Adrenal gland (tissue), 12 donors: ENCODE data around the gene LRRC15. TPM values are rescaled to one million over a fixed set of nuclear protein-coding genes. Genes with fewer than 3 reads are reported as not detected.
A peak's percentile ranks its signal among the peaks of the same experiment; 100 is the strongest.

Experiments
- DNase-seq, 7 donors: peaks; one replicate each; pipeline ENCODE4 v3.0.0-alpha.2; 2019 to 2020
- H3K27ac ChIP-seq, 5 donors: fragments of 200-600 bp; sonication (generic) in 4 of 5; 1 replicate in 3 of 5; 2 replicates in 2 of 5; pipeline versions ENCODE4 v1.5.1 to v1.8.0; 2016 to 2020; ENCODE audit warnings: mild to moderate bottlenecking in 1 of 5
- H3K27me3 ChIP-seq: fragments of 200-600 bp; 2 replicates; pipeline ENCODE4 v1.8.0; 2021
- H3K36me3 ChIP-seq, 2 donors: fragments of 200-600 bp; replicated peaks in 1 of 2; 1 replicate in 1 of 2; 2 replicates in 1 of 2; pipeline versions ENCODE4 v1.5.1 to v1.8.0; 2018 to 2022
- H3K4me1 ChIP-seq, 2 donors: fragments of 200-600 bp; replicated peaks in 1 of 2; 1 replicate in 1 of 2; 2 replicates in 1 of 2; pipeline versions ENCODE4 v1.5.1 to v1.8.0; 2018 to 2021
- H3K4me3 ChIP-seq, 4 donors: fragments of 200-600 bp; sonication (generic) in 3 of 4; one replicate each; pipeline ENCODE4 v1.5.1; 2016 to 2018
- H3K9me3 ChIP-seq, 3 donors: fragments of 200-600 bp; sonication (generic) in 1 of 3; replicated peaks in 1 of 3; 1 replicate in 2 of 3; 2 replicates in 1 of 3; pipeline versions ENCODE4 v1.5.1 to v1.8.0; 2016 to 2021
- POLR2A ChIP-seq, 2 donors: fragments of 450-650 bp; IDR thresholded peaks; one replicate each; pipeline ENCODE4 v1.6.1; 2017; ENCODE audit warnings: antibody characterized with exemption in 2 of 2, mild to moderate bottlenecking in 2 of 2, moderate library complexity in 1 of 2
- WGBS, 4 donors: extraction: QIAGEN DNeasy Blood & Tissue Kit in 2 of 4; methylation state at CpG; one replicate each; pipeline versions ENCODE4 v1.1.5 to v1.1.7; 2013 to 2017; 5-methylcytosine and 5-hydroxymethylcytosine counted together
- intact Hi-C, 2 donors: fragments of 100-400 bp; cut with DNase I; formaldehyde crosslinking; loops; one replicate each; pipeline versions ENCODE4 v1.14.1 to v1.15.0; 2022 to 2023
- polyA plus RNA-seq, 3 donors: library from polyadenylated mRNA; stranded (reverse); fragments of 200-250 nt in 2 of 3; fragments of 350-450 nt in 1 of 3; fragmentation: Illumina TruSeq in 1 of 3; extraction: RNeasy Lipid Tissue Mini Kit (QIAGEN cat#74804) in 1 of 3; gene quantifications; one replicate each; pipeline ENCODE4 v1.2.3, GENCODE V29; 2013 to 2014
- total RNA-seq, 9 donors: library from RNA; depleted of rRNA in 4 of 9; stranded (reverse); fragments of >200 nt in 4 of 9; fragments of 120-200 nt in 1 of 9; fragmentation: NEBNext Ultra II Directional in 1 of 9; extraction: Animal tissue kit (Norgen Biotek cat#: 25700) in 1 of 9; gene quantifications; one replicate each; pipeline versions ENCODE4 v1.1.0 to v1.2.4, GENCODE V29; 2013 to 2023
- TF ChIP-seq, protein P1 (sequence below), 6 experiments: fragments of 450-650 bp in 4 of 6; fragments of 200-600 bp in 2 of 6; sonication (generic) in 1 of 6; IDR thresholded peaks; 1 replicate in 5 of 6; 2 replicates in 1 of 6; pipeline versions ENCODE4 v1.5.1 to v1.8.0; 2016 to 2021; ENCODE audit warnings: antibody characterized with exemption in 6 of 6, mild to moderate bottlenecking in 2 of 6, moderate library complexity in 1 of 6
- donor health status: healthy with polysubstance abuse.
- donor health status: Bipolar disorder and iron deficiency.
- donor health status: DM: yes; HTN: yes; CAD: no.
- donor health status: DM: no; HTN: no; CAD: no.
- donor health status: DM: no; HTN: no; CAD: no.
- donor health status: DM: yes; HTN: yes; CAD: no.

The LRRC15 gene
- total and polyA plus RNA-seq, 12 donors = 0.05 to 0.31 (median 0.12) TPM; not detected in 2

DNA sequence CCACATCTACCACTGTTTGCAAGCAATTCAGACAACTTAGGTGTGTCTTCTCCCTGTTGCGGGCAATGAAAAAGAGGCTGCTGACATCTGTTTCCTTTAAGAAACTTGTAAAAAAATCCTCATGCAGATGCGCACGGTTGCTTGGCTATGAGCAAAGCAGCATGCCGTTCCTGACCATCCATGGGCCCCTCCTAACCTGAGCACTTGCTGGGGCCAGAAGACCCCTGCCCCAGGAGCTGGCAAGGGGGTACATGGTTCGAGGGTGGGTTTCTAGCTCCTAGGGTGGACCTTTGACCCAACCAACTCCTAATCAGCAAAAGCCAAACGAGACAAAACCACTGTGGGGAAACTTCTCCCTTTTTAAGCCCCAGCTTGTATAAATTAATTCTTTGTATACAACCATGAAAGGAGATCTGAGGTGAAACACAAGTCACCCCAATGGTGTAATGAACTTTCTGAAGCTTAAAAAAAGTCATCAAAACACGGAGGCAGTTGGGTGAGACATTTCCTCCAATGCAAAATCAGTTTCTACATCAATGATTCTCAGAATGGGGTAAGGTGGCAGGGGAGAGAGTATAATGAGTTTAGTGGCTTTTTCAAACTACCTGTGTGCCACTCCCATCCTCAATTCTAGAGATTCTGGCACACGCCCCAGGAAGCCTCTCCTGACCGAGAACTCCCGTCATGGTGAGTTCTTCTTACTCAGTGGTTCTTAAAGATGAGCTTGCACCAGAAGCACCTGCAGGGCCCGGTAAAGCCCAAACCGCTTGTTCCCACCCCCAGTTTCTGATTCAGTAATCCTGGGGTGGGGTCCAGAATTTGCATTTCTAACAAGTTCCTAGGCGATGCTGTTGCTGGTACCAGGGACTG is 62.5 kb downstream of the LRRC15 start:
- peaks cover 18 to 19% of the 10 kb centered on the region in 2 donors for H3K4me1 ChIP-seq
- no peak overlapping the region for H3K4me3 ChIP-seq
- WGBS, 4 donors = 75 to 79% (median 77%) methylated on average over 12 to 13 of the region's 13 CpGs
- H3K27me3 ChIP-seq = no peaks in the 10 kb centered on the region
- TF ChIP-seq, protein P1, sequence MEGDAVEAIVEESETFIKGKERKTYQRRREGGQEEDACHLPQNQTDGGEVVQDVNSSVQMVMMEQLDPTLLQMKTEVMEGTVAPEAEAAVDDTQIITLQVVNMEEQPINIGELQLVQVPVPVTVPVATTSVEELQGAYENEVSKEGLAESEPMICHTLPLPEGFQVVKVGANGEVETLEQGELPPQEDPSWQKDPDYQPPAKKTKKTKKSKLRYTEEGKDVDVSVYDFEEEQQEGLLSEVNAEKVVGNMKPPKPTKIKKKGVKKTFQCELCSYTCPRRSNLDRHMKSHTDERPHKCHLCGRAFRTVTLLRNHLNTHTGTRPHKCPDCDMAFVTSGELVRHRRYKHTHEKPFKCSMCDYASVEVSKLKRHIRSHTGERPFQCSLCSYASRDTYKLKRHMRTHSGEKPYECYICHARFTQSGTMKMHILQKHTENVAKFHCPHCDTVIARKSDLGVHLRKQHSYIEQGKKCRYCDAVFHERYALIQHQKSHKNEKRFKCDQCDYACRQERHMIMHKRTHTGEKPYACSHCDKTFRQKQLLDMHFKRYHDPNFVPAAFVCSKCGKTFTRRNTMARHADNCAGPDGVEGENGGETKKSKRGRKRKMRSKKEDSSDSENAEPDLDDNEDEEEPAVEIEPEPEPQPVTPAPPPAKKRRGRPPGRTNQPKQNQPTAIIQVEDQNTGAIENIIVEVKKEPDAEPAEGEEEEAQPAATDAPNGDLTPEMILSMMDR (IDR thresholded peaks at IDR 0.05) = no peak
- no peak for TF ChIP-seq POLR2A (IDR thresholded peaks at IDR 0.05)
- H3K36me3 ChIP-seq = no peaks in the 10 kb centered on the region
- peak in 1 of 7 donors; percentile 10 for DNase-seq
- intact Hi-C loops = no loop called here
- H3K9me3 ChIP-seq = no peaks in the 10 kb centered on the region
- H3K27ac ChIP-seq = no peak overlapping the region

DNA sequence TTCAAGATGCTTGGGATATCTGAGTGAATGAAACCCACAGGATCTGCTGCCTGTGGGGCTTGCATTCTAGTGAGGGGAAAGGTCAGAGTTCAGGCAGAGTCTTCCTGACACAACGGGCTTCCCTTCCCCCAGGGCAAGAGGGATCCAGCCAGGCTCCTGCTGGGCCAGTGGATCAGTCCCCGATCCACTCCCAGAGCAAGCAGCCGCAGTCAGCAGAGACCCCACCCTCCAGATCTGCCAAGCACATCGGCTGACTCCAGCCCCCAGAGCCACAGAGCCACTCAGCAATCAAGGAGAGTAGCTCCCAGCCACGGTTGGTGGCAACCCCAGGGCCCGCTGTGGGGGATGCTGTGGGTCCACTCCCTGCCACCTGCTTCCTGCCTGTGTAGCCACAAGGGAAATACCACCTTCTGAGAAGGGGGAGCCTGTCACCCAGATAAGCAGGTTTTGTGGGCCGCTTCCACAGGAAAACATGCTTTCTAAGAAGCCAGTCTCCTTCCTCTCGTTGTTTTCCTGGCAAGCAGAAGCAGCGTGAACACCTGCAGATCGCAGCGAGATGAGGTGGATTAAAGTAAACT is 63.3 kb downstream of the LRRC15 start:
- H3K4me1 ChIP-seq = peaks cover 17 to 21% of the 10 kb centered on the region in 2 donors
- H3K27ac ChIP-seq = no peak overlapping the region
- 58 to 81% (median 67%) methylated on average over 5 to 11 of the region's 11 CpGs for WGBS, 4 donors
- intact Hi-C loops = no loop called here
- no peak overlapping the region for H3K4me3 ChIP-seq
- no peak for TF ChIP-seq POLR2A (IDR thresholded peaks at IDR 0.05)
- TF ChIP-seq, protein P1 (IDR thresholded peaks at IDR 0.05) = no peak
- DNase-seq = peak in 1 of 7 donors; percentile 18
- H3K9me3 ChIP-seq = no peaks in the 10 kb centered on the region
- no peaks in the 10 kb centered on the region for H3K36me3 ChIP-seq
- H3K27me3 ChIP-seq = no peaks in the 10 kb centered on the region

- TF ChIP-seq, protein P1 (IDR thresholded peaks at IDR 0.05) = no peak
- no peak for TF ChIP-seq POLR2A (IDR thresholded peaks at IDR 0.05)
- 90 to 92% (median 92%) methylated on average over 10 to 11 of the region's 11 CpGs for WGBS, 4 donors
- Histone ChIP-seq H3K9me3 (no peaks in the 10 kb centered on the region), H3K4me1 (peaks cover 17 to 25% of the 10 kb centered on the region in 2 donors), H3K27me3 (no peaks in the 10 kb centered on the region), H3K4me3 (no peak overlapping the region), H3K36me3 (no peaks in the 10 kb centered on the region), H3K27ac (no peak overlapping the region)
- intact Hi-C loops = no loop called here
- peak in 1 of 7 donors; percentile 13 for DNase-seq
Observed at GRCh38 chr3:194305356-194306108, 64.0 kb downstream of the LRRC15 start.

Other genes starting within 250 kb of the LRRC15 start
- 10 to 100 TPM; 12.4 to 59.3 (median 32.1) TPM for gene HES1, start 233.6 kb downstream of the LRRC15 start, total RNA-seq
- 10 to 100 TPM; 14.3 to 34.3 (median 34.2) TPM for gene HES1, start 233.6 kb downstream of the LRRC15 start, polyA plus RNA-seq
- gene CPN2, start 18.4 kb downstream of the LRRC15 start, total RNA-seq = 10 to 100 TPM in 1 of 9 donors, 1 to 10 TPM in 6, under 1 TPM in 2; 0.38 to 14.3 (median 4.1) TPM
- gene CPN2, start 18.4 kb downstream of the LRRC15 start, polyA plus RNA-seq = 1 to 10 TPM in 2 of 3 donors, under 1 TPM in 1; 0.32 to 4.0 (median 1.1) TPM
- under 1 TPM in 3 of 9 donors, not detected in 6; 0.08 to 0.28 (median 0.11) TPM for gene GP5, start 29.5 kb upstream of the LRRC15 start, total RNA-seq
- gene GP5, start 29.5 kb upstream of the LRRC15 start, polyA plus RNA-seq = not detected
- gene ATP13A3, start 117.3 kb upstream of the LRRC15 start, total RNA-seq = 100 to 1,000 TPM in 3 of 9 donors, 10 to 100 TPM in 6; 30.6 to 111 (median 79.0) TPM
- gene ATP13A3, start 117.3 kb upstream of the LRRC15 start, polyA plus RNA-seq = 10 to 100 TPM; 17.6 to 43.2 (median 22.6) TPM